HEK293T (cell line): ENCODE data around the gene ANTXR2.

Source experiments
- BHLHE40 ChIP-seq: fragments of 450-650 bp; IDR thresholded peaks from 2 replicates; pipeline ENCODE4 v1.6.1; 2016; ENCODE audit warnings: mild to moderate bottlenecking, moderate library complexity, borderline replicate concordance
- CTBP1 ChIP-seq: fragments of 450-650 bp; IDR thresholded peaks from 2 replicates; pipeline ENCODE4 v1.6.1; 2016; ENCODE audit warnings: borderline replicate concordance
- ELF4 ChIP-seq: fragments of 450-650 bp; IDR thresholded peaks from 2 replicates; pipeline ENCODE4 v1.6.1; 2017; ENCODE audit warnings: antibody characterized with exemption
- FOXA1 ChIP-seq: fragments of 450-650 bp; IDR thresholded peaks from 2 replicates; pipeline ENCODE4 v1.6.1; 2016; ENCODE audit warnings: mild to moderate bottlenecking
- SP1 ChIP-seq: fragments of 450-650 bp; IDR thresholded peaks from 2 replicates; pipeline ENCODE4 v1.6.1; 2017
- SUZ12 ChIP-seq: fragments of 450-650 bp; IDR thresholded peaks from 2 replicates; pipeline ENCODE4 v1.6.1; 2016; ENCODE audit warnings: mild to moderate bottlenecking
- ZNF384 ChIP-seq: fragments of 450-650 bp; IDR thresholded peaks from 2 replicates; pipeline ENCODE4 v1.6.1; 2016

GRCh38 chr4:80043541-80043940, 29.5 kb downstream of the ANTXR2 start:
- no peak for TF ChIP-seq SUZ12
- no peak for TF ChIP-seq CTBP1
- no peak for TF ChIP-seq SP1
- no peak for TF ChIP-seq ZNF384
- TF ChIP-seq FOXA1, result no peak
- TF ChIP-seq BHLHE40, result no peak
- no peak for TF ChIP-seq ELF4
